Renal cortex interstitium (tissue), 11 donors: ENCODE measurements around the gene C20orf144. TPM values are rescaled to one million over a fixed set of nuclear protein-coding genes. Genes with fewer than 3 reads are reported as not detected.
"Not testable (repeated sequence)": the region's sequence is repeated elsewhere in the genome, so short reads cannot be mapped to it uniquely, and the experiment has no call there.

Source experiments
- DNase-seq, 11 donors: peaks; one replicate each; pipeline ENCODE4 v3.0.0-alpha.2; 2013; ENCODE audit warnings: low read depth in 9 of 11, low spot score in 4 of 11; ENCODE audit errors: extremely low read depth in 1 of 11
- polyA plus RNA-seq, 3 donors: library from polyadenylated mRNA; unstranded; fragments of 120-200 nt; gene quantifications; one replicate each; pipeline ENCODE4 v1.2.1, GENCODE V29; 2013; ENCODE audit not compliant: insufficient read length in 3 of 3

C20orf144 gene
- polyA plus RNA-seq, 3 donors: 0.25 to 0.32 (median 0.29) TPM

DNA sequence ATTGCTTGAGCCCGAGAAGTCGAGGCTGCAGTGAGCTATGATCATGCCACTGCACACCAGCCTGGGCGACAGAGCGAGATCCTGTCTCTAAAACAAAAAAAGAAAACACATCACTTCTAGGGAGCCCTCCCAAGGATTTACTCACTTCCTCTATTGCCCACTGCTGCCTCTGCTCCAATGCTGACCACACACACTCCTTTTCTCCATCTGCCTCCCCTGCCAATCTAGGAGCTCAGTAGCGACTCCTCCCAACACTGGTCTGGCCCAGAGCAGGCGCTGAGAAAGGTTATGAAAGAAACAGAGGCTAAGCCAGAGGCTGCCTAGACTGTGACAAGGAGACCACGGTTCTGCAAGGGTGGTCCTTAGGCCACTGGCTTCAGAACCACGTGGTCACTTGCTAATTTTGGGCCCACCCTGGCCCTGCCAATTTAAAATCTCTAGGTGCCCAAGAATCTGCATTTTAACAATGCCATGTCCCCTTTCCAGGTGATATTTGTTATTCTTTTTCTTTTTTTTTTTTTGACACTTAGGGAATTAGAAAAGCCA is 25.3 kb downstream of the C20orf144 start:
- DNase-seq: no peak

DNA sequence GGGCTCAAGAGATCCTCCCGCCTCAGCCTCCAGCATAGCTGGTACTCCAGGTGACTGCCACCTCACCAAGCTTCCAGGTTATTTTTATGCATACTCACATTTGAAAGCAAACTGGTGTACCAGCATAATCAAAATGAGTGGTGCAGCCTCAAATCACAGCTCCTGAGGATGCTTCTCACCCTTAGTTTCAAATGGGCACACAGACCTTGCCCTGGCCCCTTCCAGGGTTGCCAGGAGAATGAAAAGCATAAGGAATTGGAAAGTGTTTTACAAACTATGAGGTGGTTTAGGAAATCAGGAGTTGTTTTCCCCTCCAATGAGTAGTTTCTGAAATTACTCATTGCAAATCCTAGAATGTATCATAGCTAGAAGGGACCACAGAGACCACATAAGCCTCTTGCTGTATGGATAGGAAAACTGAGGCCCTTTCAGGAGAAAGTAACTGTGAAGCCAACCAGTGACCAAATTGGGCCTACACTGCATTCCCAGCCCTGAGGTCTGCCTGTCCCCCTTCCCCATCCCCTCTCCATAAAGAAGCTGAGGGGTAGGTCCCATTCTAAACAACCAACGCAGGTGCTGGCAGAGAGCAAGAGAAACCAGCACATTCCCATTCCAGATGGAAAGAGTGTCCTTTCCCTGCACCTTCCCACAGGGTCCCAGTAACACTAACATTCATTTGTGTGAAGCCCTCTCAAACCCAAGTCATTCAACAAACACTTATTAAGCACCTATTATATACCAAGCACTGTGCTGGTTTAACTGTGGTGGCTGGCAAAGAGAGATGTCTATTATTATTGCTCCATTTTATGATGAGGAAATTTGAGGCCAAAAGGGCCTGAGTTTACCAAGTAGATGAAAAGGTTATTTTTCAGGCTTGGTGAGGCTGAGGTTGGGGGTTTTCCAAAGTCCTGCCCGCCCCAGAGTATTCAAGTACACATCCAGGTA is 26.1 kb downstream of the C20orf144 start:
- no peak for DNase-seq

DNA sequence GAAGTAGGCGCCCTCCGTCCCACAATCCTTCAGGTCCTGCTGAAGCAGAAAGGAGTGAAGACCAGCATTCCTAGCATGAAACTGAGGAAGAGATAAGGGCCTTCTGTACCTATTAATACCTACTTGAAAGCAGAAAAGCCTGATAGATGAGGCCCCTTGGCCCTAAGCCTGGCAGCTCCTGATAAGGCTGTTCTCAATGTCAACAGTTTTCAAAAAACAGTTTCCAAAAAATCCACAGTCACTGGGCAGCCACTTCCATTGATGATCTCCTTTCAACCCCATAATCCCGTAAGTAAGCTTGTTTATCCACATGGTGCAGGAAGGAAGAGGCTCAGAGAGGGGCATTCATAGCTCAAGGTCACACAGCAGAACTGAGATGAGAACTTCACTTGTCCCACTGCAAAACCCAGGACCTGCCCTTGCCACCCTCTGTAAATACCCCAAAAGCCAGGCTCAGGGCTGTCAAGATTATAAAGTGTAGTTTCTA is 26.9 kb downstream of the C20orf144 start:
- no peak for DNase-seq

DNA sequence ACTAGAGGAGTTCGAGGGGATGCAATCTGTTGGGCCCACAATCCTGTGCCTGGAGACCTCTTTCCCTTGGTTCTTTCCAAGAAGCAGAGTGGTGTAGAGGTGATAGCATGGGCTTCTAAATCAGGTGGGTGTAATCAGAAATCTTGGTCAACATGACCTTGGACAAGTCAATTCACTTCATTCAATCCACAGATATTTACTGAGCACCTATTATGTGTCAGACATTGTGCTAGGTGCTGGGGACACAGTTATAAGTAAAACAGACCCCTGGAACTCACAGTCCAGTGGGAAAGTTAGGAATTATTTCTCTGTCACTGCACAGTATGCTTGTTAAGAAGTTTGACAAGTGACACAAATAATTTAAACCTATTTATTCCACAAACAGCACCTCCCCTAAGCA is 27.4 kb downstream of the C20orf144 start:
- DNase-seq: no peak

DNA sequence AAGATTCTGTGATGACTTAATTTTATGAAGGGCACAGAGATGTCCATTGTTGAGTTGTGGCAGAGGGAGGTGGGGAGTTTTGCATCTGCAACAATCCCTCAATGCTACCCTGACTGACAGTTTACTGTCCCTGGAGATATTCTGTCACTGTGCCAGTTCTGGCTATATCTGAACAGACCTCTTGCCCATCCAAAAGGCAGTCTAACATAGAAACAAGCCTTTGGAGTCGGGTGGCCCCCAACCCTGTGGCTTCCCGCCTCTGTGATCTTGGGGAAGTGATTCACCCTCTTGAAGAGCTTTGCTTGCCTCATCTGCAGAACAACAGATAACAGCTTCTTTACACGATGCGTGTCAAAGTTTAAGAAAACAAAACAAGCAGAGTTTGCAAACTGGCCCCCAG is 27.8 kb downstream of the C20orf144 start:
- DNase-seq: no peak

DNA sequence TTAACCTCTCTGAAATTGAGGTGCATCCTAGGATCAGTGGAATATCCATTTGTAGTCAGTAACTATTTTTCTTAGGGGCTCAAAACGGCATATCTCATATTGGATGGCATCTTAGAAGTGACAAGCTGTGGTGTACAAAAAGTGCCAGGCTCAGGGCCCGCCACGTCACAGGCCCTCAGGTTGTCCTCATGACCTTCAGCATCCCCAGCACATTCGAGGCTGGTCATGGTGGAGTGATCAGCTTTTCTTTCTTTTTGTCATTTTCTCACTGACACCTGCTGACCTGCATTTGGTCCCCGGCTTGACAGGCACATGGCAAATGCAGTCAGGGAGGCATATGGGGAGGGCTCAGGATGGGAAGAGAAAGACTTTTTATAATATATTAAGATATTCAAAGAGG is 31.2 kb downstream of the C20orf144 start:
- DNase-seq: no peak

DNA sequence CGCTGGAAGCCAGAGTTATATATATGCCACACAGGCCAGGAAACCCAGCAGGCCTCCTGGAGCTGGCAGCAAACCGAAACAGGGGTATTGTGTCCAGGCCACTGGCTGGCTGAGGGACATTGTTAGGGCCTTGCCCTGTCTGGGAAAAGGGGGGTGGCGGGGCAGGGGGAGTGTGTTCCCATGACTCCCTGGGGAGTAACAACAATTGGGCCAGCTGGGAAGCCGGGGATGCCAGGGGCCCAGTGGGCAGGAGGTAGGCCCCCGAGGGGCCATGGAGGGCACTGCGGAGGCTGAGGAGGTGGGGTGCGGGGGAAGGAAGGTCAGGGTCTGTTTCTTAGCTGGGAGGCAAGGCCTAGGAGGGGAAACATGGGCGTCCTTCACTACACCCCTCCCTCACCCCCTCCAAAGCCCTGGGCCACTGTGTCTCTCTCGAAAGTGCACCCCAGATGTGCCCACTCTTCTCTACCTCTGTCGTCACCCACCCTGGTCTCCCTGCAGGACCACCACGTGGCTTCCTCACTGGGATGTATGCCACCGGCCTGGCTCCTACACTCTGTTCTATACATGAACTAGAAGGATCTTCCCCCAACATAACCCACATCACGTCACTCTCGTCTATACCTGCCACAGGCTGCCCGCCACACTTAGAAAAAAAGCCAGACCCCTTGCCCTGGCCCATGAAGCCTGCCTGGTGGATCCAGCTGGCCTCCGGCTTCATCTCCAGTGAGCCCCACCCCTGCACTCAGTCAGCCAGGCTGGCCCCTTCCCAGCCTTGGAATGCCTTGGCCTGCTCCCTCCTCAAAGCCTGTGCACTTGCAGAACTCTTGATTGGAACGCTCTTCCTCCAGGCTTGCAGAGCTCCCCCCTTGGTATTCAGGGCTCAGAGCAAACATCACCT is 31.9 kb downstream of the C20orf144 start:
- DNase-seq: no peak

DNA sequence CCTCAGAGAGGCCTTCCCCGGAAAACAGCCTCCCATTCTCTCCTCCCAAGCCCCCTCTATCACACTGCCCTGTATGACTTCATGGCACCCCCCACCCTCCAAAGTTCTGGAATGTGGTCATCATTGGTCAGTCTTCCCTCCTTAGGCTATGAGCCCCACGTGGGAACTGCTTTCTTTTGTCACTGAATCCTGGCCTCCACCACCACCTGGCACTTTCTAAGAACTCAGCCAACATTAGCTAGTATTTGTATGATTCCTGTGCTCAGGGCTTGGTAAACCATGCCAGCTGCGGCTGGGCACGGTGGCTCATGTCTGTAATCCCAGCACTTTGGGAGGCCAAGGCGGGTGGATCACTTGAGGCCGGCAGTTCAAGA is 32.5 kb downstream of the C20orf144 start:
- no peak for DNase-seq

DNA sequence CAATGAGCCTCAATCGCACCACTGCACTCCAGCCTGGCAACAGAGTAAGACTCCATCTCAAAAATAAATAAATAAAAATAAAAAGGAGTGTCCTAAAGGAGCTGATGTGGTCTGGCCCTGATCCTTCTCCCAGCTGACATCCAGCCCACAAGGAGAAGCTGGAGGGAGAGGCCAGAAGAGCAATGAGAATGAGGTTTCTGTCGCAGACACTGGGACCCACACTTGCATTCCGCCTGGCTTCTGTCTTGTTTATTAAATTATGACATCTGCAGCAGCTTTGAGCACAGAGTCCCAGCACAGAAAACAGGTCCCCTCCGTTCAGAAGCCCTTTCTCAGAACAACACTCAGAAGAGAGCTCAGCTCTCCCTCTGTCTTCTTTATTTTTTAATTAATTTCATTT is 34.3 kb downstream of the C20orf144 start:
- no peak for DNase-seq

DNA sequence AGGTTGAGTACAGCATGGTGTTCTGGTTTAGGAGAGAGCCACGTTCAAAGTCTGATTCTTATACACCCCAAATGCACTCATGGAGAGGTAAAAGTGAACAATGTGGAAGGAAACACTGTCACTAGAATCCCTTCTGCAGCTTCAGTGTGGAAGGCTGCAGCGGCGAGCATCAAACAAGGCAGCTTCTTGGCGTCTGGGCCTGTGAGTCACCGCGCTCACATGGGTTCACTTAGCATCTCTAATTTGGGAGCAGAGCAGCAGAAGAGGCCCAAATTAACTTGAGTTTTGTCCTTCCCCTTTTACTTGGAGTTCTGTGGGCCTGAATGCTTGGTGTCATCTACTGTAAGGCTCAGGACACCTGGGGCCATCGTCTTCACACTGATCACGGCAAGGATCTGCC is 35.0 kb downstream of the C20orf144 start:
- no peak for DNase-seq

DNA sequence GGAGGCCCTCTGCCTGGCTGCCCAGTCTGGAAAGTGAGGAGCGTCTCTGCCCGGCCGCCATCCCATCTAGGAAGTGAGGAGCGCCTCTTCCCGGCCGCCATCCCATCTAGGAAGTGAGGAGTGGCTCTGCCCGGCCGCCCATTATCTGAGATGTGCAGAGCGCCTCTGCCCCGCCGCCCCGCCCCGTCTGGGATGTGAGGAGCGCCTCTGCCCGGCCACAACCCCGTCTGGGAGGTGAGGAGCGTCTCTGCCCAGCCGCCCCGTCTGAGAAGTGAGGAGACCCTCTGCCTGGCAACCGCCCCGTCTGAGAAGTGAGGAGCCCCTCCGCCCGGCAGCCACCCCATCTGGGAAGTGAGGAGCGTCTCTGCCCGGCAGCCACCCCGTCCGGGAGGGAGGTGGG is 36.8 kb downstream of the C20orf144 start:
- DNase-seq: not testable (repeated sequence)

DNA sequence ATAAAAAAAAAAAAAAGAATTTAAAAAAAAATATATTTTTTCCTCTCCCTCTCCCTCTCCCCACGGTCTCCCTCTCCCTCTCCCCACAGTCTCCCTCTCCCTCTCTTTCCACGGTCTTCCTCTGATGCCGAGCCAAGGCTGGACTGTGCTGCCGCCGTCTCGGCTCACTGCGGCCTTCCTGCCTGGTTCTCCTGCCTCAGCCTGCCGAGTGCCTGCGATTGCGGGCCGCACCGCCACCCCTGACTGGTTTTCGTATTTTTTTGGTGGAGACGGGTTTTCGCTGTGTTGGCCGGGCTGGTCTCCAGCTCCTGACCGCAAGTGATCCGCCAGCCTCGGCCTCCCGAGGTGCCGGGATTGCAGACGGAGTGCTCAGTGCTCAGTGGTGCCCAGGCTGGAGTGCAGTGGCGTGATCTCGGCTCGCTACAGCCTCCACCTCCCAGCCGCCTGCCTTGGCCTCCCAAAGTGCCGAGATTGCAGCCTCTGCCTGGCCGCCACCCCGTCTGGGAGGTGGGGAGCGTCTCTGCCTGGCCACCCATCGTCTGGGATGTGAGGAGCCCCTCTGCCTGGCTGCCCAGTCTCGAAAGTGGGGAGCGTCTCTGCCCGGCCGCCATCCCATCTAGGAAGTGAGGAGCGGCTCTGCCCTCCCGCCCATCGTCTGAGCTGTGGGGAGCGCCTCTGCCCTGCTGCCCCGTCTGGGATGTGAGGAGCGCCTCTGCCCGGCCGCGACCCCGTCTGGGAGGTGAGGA is 38.7 kb downstream of the C20orf144 start:
- not testable (repeated sequence) for DNase-seq

DNA sequence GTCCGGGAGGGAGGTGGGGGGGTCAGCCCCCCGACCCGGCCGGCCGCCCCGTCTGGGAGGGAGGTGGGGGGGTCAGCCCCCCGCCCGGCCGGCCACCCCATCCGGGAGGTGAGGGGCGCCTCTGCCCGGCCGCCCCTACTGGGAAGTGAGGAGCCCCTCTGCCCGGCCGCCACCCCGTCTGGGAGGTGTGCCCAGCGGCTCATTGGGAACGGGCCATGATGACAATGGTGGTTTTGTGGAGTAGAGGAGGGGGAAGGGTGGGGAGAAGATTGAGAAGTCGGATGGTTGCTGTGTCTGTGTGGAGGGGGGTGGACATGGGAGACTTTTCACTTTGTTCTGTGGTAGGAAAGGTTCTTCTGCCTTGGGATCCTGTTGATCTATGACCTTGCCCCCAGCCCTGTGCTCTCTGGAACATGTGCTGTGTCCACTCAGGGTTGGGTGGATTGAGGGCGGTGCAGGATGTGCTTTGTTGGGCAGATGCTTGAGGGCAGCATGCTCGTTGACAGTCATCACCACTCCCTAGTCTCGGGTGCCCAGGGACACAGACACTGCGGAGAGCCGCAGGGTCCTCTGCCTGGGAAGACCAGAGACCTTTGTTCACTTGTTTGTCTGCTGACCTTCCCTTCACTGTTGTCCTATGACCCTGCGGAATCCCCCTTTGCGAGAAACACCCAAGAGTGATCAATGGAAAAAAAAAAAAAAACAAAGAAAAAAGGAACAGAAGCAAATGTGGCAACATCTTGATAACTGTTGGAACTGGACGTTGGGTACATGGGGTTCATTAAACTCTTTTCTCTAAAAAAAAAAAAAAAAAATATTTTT is 39.7 kb downstream of the C20orf144 start:
- DNase-seq: no peak

DNA sequence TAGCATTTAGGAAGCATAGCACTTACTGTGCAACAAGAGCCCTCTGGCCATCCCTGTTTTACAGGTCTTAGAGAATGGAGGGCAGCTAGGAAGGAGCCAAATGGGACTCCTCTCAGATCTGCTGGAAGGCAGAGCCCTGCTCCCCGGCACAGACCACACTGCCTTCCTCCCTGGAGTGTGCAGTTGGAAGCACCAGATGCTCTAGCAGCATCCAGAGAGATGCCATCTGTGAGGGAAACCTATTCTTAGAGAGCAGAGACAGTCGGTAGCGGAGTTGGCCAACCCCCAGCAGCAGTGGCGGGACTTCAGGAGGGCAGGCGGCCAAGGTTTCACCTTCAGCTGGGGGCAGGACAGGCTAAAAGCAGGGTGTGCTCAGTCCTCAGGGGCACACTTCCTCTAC is 40.7 kb downstream of the C20orf144 start:
- DNase-seq: no peak

DNA sequence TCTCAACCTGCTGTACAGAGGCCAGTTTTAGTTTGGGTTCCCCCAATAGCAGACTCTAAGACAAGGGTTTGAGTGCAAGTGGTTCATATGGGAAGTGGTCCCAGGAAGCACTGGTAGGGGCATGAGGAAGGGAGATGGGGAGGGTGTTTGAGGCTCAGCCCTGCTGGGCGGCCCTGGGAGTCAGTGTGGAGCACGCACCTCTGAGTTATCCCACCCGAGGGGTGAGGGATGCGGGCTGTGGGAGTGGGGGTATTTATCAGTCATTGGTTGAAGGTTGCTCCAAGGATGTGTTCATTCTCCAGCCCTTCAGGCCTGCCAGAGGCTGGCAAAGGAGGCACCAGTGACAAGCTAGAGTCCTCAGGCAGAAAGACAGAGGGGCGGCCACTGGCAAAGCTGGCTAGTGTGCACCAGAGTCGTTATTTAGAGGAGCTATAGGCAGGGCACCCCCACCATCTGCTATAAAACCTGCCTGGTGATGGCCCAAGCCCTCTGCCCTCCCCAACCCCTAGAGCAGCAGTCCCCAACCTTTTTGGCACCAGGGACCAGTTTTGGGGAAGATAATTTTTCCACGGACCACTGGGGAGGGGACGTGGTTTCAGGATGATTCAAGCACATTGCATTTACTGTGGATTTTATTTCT is 41.5 kb downstream of the C20orf144 start:
- no peak for DNase-seq

DNA sequence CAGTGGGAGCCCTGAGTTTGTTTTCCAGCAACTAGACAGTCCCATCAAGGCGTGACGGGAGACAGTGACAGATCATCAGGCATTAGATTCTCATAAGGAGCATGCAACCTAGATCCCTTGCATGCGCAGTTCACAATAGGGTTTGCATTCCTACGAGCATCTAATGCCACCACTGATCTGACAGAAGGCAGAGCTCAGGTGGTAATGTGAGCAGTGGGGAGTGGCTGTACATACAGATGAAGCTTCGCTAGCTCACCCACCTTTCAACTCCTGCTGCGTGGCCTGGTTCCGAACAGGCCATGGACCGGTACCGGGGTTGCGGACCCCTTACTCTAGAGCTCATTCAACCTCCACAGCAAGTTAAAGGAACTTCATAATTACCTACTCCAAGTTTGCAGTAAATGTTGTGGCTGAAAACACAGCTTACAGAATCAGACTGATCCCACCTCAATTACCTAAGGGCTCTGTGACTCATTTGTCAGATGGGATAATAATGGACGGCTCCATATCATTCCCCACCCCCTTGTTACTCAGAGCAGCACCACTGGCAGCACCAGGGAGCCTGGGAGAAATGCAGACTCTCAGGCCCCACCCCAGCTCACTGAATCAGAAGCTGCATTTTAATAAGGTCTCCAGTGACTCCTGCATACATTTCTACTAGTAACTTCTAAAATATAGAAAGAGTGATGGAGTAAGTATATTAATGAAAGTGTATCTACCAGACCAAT is 42.2 kb downstream of the C20orf144 start:
- no peak for DNase-seq

DNA sequence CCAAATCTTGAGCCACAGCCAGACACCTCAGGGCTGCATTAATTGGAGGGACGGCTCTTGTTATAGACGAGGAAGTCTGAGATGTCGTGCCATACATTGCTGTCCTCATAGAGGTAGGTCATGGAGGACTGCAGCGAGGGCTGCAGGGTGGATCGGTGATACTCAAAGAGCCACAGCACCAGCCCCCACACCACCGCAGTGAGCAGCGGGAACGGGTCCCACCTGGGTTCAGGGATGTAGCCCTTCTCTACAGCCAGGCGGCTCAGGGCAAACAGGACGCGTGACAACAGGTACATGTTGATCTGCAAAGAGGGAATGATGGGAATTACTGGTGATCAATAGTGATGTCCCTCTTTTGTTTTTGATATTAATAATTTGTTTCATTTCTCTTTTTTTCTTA is 45.5 kb downstream of the C20orf144 start:
- no peak for DNase-seq
